PC-9 (cell line): ENCODE data around the gene PRRX2. TPM values are rescaled to one million over a fixed set of nuclear protein-coding genes. Genes with fewer than 3 reads are reported as not detected.

Source experiments
- BruUV-seq: library from RNA; stranded (reverse); fragments of 400-500 nt; replicated peaks from 2 replicates; lab custom pipeline; 2021; lab: Mats Ljungman, UMichigan
- CTCF ChIA-PET: fragments of 300-600 bp; sonication (Branson Sonifier 250); formaldehyde crosslinking; loops from one replicate; lab custom pipeline; 2022; ENCODE audit warnings: antibody characterized with exemption; lab: Charles Lee
- POLR2A ChIA-PET: fragments of 300-600 bp; sonication (Branson Sonifier 250); formaldehyde crosslinking; loops from one replicate; lab custom pipeline; 2022; ENCODE audit warnings: antibody characterized with exemption; ENCODE audit not compliant: unreplicated experiment; lab: Charles Lee
- DNase-seq, 2 experiments: peaks; one replicate each; pipeline versions ENCODE4 v3.0.0 to v3.0.0-alpha.2; 2015 to 2022; ENCODE audit warnings: mixed read lengths in 1 of 2
- H2AFZ ChIP-seq: fragments of 200-600 bp; sonication (generic); 2 replicates; pipeline ENCODE4 v1.8.1; 2017; ENCODE audit warnings: antibody characterized with exemption
- H3F3A ChIP-seq: fragments of 200-600 bp; sonication (generic); 2 replicates; pipeline ENCODE4 v1.8.1; 2017; ENCODE audit warnings: antibody characterized with exemption, mild to moderate bottlenecking, low read depth; ENCODE audit not compliant: insufficient read depth
- H3K27ac ChIP-seq: fragments of 200-600 bp; sonication (generic); 2 replicates; pipeline ENCODE4 v1.6.1; 2016; ENCODE audit warnings: mixed run types
- H3K27me3 ChIP-seq: fragments of 200-600 bp; sonication (generic); 2 replicates; pipeline ENCODE4 v1.6.1; 2016; ENCODE audit warnings: low read depth, mixed run types; ENCODE audit not compliant: insufficient read depth
- H3K36me3 ChIP-seq: fragments of 200-600 bp; sonication (generic); 2 replicates; pipeline ENCODE4 v1.6.1; 2016; ENCODE audit warnings: low read depth, mixed run types
- H3K4me1 ChIP-seq: fragments of 200-600 bp; sonication (generic); replicated peaks from 2 replicates; pipeline ENCODE4 v1.6.1; 2016; ENCODE audit warnings: mixed run types; ENCODE audit not compliant: insufficient read depth
- H3K4me2 ChIP-seq: fragments of 200-600 bp; sonication (generic); 2 replicates; pipeline ENCODE4 v1.6.1; 2017; ENCODE audit warnings: mixed run types
- H3K4me3 ChIP-seq: fragments of 200-600 bp; sonication (generic); 2 replicates; pipeline ENCODE4 v1.6.1; 2016; ENCODE audit warnings: mixed run types
- H3K79me2 ChIP-seq: fragments of 200-600 bp; sonication (generic); 2 replicates; pipeline ENCODE4 v1.6.1; 2017; ENCODE audit warnings: low read depth, mixed run types
- H3K9me2 ChIP-seq: fragments of 200-600 bp; sonication (generic); 2 replicates; pipeline ENCODE4 v1.8.1; 2017; ENCODE audit warnings: mild to moderate bottlenecking; ENCODE audit not compliant: insufficient read depth
- H3K9me3 ChIP-seq: fragments of 200-600 bp; sonication (generic); 2 replicates; pipeline ENCODE4 v1.8.1; 2016; ENCODE audit warnings: low read depth; ENCODE audit not compliant: insufficient read depth
- H4K20me1 ChIP-seq: fragments of 200-600 bp; sonication (generic); 2 replicates; pipeline ENCODE4 v1.8.1; 2017; ENCODE audit not compliant: insufficient read depth
- EZH2 ChIP-seq: fragments of 200-600 bp; sonication (generic); IDR thresholded peaks from 2 replicates; pipeline ENCODE4 v1.8.0; 2017; ENCODE audit warnings: antibody characterized with exemption, low read depth
- intact Hi-C: fragments of 100-400 bp; cut with micrococcal nuclease; formaldehyde crosslinking; loops from one replicate; pipeline ENCODE4 v1.10.0; 2022; ENCODE audit not compliant: unreplicated experiment
- total RNA-seq: library from RNA; stranded (reverse); gene quantifications from 2 replicates; pipeline ENCODE4 v1.2.3, GENCODE V29; 2021
- TF ChIP-seq, protein P1 (sequence below): fragments of 200-600 bp; sonication (generic); conservative IDR thresholded peaks from 2 replicates; pipeline ENCODE4 v1.6.1; 2017; ENCODE audit warnings: mixed run types, antibody characterized with exemption, mild to moderate bottlenecking, moderate library complexity

Gene PRRX2
- total RNA-seq, 1 experiment from 2014 or later: 0.98 TPM

DNA sequence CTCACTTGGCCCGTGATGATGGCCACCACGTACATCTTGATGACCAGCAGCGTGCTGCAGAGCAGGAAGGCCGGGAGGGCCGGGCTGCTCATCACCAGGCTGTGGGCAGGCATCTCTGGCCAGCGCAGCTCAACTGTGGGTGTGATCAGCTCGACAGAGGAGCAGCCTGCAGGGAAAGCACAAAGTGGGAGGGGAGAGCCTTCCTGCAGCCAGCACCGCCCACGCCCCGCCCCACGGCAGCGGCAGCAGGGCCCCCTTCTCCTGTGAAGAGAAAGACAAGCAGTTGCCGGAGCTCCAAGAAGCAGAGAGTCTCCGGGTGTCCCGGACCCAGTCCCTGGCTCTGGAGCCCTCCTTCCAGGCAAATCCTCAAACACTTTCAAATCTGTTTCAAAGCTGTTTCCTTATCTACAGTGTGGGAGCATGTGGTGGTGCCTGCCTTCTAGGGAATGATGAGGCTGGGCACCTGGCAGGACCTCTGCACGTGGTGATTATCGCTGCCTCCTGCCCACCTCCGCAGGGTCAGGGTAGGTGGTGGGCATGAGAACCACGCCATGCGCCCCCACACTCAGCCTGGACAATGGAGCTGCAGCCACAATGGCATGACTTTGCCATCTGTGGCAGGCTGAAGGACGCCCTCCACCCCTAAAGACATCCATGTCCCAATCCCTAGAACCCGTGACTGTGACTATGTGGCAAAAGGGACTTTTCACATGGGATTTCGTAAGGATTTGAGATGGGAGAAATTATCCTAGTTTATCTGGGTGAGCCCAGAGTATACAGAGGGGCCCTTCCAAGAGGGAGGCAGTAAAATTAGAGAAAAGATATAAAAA lies 87.7 kb downstream of the PRRX2 start, which contains the start of gene PTGES:
Gene PTGES (minus strand): TSS at position 143 of the 830 bp plus-strand sequence. CDS start 30 bp downstream, at position 113.
- BruUV-seq: TSS peak; percentile 29
- peaks cover 16% of the 10 kb centered on the region; the same call in 1 of the 2 replicates for H3K36me3 ChIP-seq
- peak; percentile 84 to 94 for DNase-seq
- peaks cover 47% of the 10 kb centered on the region for H3F3A ChIP-seq
- H4K20me1 ChIP-seq: 0 out of 2 replicates have a peak, but pooled peaks cover 4% of the 10 kb centered on the region
- peak within 1 kb of the TSS; percentile 85 for H3K4me3 ChIP-seq
- H3K4me2 ChIP-seq: peak within 1 kb of the TSS; percentile 90
- H3K9me3 ChIP-seq: no peaks in the 10 kb centered on the region
- H3K27ac ChIP-seq: peak within 1 kb of the TSS; percentile 94
- intact Hi-C loops: loop anchor here (10.0 kb wide), 1 partner anchor 268 kb away; no protein-coding TSS in a partner anchor
- H2AFZ ChIP-seq: no peak within 1 kb of the TSS
- H3K4me1 ChIP-seq: peaks cover 61% of the 10 kb centered on the region
- ChIA-PET POLR2A (interaction anchor here (0.6 to 1.1 kb wide), 5 partner anchors 9 to 260 kb away, joined by 3 to 9 read pairs (median 7); no protein-coding TSS in a partner anchor), CTCF (no interaction called here)
- H3K27me3 ChIP-seq: no peaks in the 10 kb centered on the region
- no peak for TF ChIP-seq EZH2
- TF ChIP-seq, protein P1, sequence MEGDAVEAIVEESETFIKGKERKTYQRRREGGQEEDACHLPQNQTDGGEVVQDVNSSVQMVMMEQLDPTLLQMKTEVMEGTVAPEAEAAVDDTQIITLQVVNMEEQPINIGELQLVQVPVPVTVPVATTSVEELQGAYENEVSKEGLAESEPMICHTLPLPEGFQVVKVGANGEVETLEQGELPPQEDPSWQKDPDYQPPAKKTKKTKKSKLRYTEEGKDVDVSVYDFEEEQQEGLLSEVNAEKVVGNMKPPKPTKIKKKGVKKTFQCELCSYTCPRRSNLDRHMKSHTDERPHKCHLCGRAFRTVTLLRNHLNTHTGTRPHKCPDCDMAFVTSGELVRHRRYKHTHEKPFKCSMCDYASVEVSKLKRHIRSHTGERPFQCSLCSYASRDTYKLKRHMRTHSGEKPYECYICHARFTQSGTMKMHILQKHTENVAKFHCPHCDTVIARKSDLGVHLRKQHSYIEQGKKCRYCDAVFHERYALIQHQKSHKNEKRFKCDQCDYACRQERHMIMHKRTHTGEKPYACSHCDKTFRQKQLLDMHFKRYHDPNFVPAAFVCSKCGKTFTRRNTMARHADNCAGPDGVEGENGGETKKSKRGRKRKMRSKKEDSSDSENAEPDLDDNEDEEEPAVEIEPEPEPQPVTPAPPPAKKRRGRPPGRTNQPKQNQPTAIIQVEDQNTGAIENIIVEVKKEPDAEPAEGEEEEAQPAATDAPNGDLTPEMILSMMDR: no peak
- no peaks in the 10 kb centered on the region for H3K9me2 ChIP-seq
- H3K79me2 ChIP-seq: peaks cover 42% of the 10 kb centered on the region

GRCh38 chr9:129755151-129755550 lies 89.7 kb downstream of the PRRX2 start:
- TF ChIP-seq, protein P1: no peak
- TF ChIP-seq EZH2: no peak
- Histone ChIP-seq H2AFZ (no peak overlapping the region), H3K4me1 (peaks cover 59% of the 10 kb centered on the region), H3K27me3 (no peaks in the 10 kb centered on the region), H4K20me1 (no peaks in the 10 kb centered on the region), H3K27ac (no peak overlapping the region), H3K79me2 (peaks cover 23% of the 10 kb centered on the region), H3K9me2 (no peaks in the 10 kb centered on the region), H3K9me3 (no peaks in the 10 kb centered on the region), H3K4me2 (no peak overlapping the region; the same call in 1 of the 2 replicates), H3K36me3 (no peaks in the 10 kb centered on the region), H3F3A (peaks cover 26% of the 10 kb centered on the region), H3K4me3 (no peak overlapping the region)
- POLR2A ChIA-PET: interaction anchor here (0.7 kb wide), 1 partner anchor 22 kb away, joined by 16 read pairs; no protein-coding TSS in a partner anchor
- intact Hi-C loops: loop anchor here (10.0 kb wide), 1 partner anchor 270 kb away; no protein-coding TSS in a partner anchor
- DNase-seq: no peak
- CTCF ChIA-PET: interaction anchor here (0.8 kb wide), 1 partner anchor 1413 kb away, joined by 4 read pairs; no protein-coding TSS in a partner anchor
- no TSS peak for BruUV-seq

- peaks cover 22% of the 10 kb centered on the region for H3F3A ChIP-seq
- H3K79me2 ChIP-seq: peaks cover 16% of the 10 kb centered on the region
- intact Hi-C loops: loop anchor here (10.0 kb wide), 1 partner anchor 271 kb away; no protein-coding TSS in a partner anchor
- H3K9me3 ChIP-seq: no peaks in the 10 kb centered on the region
- no peaks in the 10 kb centered on the region for H4K20me1 ChIP-seq
- no peak for DNase-seq
- no peaks in the 10 kb centered on the region for H3K36me3 ChIP-seq
- no peaks in the 10 kb centered on the region for H3K9me2 ChIP-seq
- peaks cover 58% of the 10 kb centered on the region for H3K4me1 ChIP-seq
- no peaks in the 10 kb centered on the region for H3K27me3 ChIP-seq
- H2AFZ ChIP-seq: no peak overlapping the region
- BruUV-seq: no TSS peak
- ChIA-PET POLR2A (interaction anchor here (0.6 kb wide), 3 partner anchors 720 to 1353 kb away, joined by 3 to 8 read pairs (median 4); no protein-coding TSS in a partner anchor), CTCF (interaction anchor here (1.3 kb wide), 1 partner anchor 18 kb away, joined by 3 read pairs; no protein-coding TSS in a partner anchor)
- H3K4me3 ChIP-seq: no peak overlapping the region
- no peak overlapping the region for H3K4me2 ChIP-seq
- H3K27ac ChIP-seq: no peak overlapping the region
- TF ChIP-seq, protein P1: no peak
Measured at GRCh38 chr9:129756191-129756590, 90.7 kb downstream of the PRRX2 start.
